ENCODE measurements around the gene GJD2.

DNA sequence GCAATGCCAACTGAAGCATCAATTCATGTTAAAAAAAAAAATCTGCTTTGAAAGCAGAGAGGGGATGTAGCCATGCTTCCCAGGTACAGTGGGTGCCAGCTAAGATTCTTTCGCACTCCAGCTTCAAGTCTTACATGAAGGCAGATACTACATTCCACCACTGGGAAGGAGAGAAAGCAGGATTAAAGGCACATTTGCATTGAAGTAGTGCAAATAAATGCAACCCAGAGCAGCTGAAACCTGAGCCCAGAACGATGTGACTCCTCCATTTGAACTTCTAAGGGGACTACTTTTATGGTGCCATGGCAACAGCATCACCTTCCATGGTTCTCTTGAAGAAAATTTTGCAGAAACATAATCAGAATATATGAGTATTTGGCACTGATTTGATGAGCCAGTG is 19.1 kb upstream of the GJD2 start:
- TF ChIP-seq, protein P1, sequence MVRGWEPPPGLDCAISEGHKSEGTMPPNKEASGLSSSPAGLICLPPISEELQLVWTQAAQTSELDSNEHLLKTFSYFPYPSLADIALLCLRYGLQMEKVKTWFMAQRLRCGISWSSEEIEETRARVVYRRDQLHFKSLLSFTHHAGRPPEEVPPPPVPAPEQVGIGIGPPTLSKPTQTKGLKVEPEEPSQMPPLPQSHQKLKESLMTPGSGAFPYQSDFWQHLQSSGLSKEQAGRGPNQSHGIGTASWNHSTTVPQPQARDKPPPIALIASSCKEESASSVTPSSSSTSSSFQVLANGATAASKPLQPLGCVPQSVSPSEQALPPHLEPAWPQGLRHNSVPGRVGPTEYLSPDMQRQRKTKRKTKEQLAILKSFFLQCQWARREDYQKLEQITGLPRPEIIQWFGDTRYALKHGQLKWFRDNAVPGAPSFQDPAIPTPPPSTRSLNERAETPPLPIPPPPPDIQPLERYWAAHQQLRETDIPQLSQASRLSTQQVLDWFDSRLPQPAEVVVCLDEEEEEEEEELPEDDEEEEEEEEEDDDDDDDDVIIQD (CRISPR knock-in tag; IDR thresholded peaks at IDR 0.05; ENCODE audit: low read depth): no peak
- TF ChIP-seq, protein P2, sequence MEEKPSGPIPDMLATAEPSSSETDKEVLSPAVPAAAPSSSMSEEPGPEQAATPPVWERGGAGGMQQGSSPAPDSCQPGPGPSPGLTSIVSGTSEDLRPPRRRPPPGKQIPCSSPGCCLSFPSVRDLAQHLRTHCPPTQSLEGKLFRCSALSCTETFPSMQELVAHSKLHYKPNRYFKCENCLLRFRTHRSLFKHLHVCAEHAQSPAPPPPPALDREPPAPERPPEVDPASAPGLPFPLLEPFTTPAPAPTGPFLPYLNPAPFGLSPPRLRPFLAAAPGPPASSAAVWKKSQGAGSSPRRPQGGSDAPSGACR (CRISPR knock-in tag; IDR thresholded peaks at IDR 0.05): no peak
- TF ChIP-seq NKX3-1 (CRISPR knock-in tag; IDR thresholded peaks at IDR 0.05): no peak
- no peak for TF ChIP-seq MYNN (CRISPR knock-in tag; IDR thresholded peaks at IDR 0.05; ENCODE audit: low read depth)
- TF ChIP-seq DNMT1 (CRISPR knock-in tag; IDR thresholded peaks at IDR 0.05): no peak
- TF ChIP-seq, protein P3, sequence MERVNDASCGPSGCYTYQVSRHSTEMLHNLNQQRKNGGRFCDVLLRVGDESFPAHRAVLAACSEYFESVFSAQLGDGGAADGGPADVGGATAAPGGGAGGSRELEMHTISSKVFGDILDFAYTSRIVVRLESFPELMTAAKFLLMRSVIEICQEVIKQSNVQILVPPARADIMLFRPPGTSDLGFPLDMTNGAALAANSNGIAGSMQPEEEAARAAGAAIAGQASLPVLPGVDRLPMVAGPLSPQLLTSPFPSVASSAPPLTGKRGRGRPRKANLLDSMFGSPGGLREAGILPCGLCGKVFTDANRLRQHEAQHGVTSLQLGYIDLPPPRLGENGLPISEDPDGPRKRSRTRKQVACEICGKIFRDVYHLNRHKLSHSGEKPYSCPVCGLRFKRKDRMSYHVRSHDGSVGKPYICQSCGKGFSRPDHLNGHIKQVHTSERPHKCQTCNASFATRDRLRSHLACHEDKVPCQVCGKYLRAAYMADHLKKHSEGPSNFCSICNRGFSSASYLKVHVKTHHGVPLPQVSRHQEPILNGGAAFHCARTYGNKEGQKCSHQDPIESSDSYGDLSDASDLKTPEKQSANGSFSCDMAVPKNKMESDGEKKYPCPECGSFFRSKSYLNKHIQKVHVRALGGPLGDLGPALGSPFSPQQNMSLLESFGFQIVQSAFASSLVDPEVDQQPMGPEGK (CRISPR knock-in tag; IDR thresholded peaks at IDR 0.05): no peak
- no peak for TF ChIP-seq POLR2A (IDR thresholded peaks at IDR 0.05; ENCODE audit: insufficient read depth in 1 of 2, low read depth in 2 of 2, low read length in 2 of 2)
- TF ChIP-seq ZNF224 (CRISPR knock-in tag; IDR thresholded peaks at IDR 0.05): no peak
- TF ChIP-seq, protein P4, sequence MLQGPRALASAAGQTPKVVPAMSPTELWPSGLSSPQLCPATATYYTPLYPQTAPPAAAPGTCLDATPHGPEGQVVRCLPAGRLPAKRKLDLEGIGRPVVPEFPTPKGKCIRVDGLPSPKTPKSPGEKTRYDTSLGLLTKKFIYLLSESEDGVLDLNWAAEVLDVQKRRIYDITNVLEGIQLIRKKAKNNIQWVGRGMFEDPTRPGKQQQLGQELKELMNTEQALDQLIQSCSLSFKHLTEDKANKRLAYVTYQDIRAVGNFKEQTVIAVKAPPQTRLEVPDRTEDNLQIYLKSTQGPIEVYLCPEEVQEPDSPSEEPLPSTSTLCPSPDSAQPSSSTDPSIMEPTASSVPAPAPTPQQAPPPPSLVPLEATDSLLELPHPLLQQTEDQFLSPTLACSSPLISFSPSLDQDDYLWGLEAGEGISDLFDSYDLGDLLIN (CRISPR knock-in tag; IDR thresholded peaks at IDR 0.05; ENCODE audit: borderline replicate concordance): no peak
- TF ChIP-seq, protein P5, sequence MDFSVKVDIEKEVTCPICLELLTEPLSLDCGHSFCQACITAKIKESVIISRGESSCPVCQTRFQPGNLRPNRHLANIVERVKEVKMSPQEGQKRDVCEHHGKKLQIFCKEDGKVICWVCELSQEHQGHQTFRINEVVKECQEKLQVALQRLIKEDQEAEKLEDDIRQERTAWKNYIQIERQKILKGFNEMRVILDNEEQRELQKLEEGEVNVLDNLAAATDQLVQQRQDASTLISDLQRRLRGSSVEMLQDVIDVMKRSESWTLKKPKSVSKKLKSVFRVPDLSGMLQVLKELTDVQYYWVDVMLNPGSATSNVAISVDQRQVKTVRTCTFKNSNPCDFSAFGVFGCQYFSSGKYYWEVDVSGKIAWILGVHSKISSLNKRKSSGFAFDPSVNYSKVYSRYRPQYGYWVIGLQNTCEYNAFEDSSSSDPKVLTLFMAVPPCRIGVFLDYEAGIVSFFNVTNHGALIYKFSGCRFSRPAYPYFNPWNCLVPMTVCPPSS (IDR thresholded peaks at IDR 0.05): no peak
- TF ChIP-seq CHD4 (IDR thresholded peaks at IDR 0.05; ENCODE audit: borderline replicate concordance, low read length): no peak
- no peak for TF ChIP-seq ZNF777 (CRISPR knock-in tag; IDR thresholded peaks at IDR 0.05)
- TF ChIP-seq SIN3A (IDR thresholded peaks at IDR 0.05; ENCODE audit: borderline replicate concordance, low read depth, low read length): no peak
- TF ChIP-seq ZNF550 (CRISPR knock-in tag; IDR thresholded peaks at IDR 0.05; ENCODE audit: borderline replicate concordance): no peak
